SK-N-SH treated with all-trans-retinoic acid at 6 μM for 48 hours (cell line): ENCODE data around the gene MRPS14.
A peak's percentile ranks its signal among the peaks of the same experiment; 100 is the strongest.

Experiments used
- ATAC-seq: fragments of 200-7000 bp; cut with Tn5 transposase; 3 replicates; pipeline ENCODE4 v1.9.1; 2020; ENCODE audit warnings: mild to moderate bottlenecking, moderate library complexity
- ARNTL ChIP-seq: fragments of 450-650 bp; formaldehyde crosslinking; IDR thresholded peaks from 2 replicates; pipeline ENCODE4 v1.5.0; 2020; ENCODE audit warnings: low read depth, mild to moderate bottlenecking, moderate library complexity, borderline replicate concordance
- BACH2 ChIP-seq: fragments of 250-450 bp; sonication (Bioruptor Pico); IDR thresholded peaks from 2 replicates; pipeline ENCODE4 v1.9.0; 2021; ENCODE audit warnings: mild to moderate bottlenecking, borderline replicate concordance
- CSDC2 ChIP-seq: fragments of 250-450 bp; sonication (Bioruptor Pico); IDR thresholded peaks from 2 replicates; pipeline ENCODE4 v1.5.0; 2020; ENCODE audit warnings: mild to moderate bottlenecking, moderate library complexity
- ESRRG ChIP-seq: fragments of 250-450 bp; sonication (Bioruptor Pico); IDR thresholded peaks from 2 replicates; pipeline ENCODE4 v1.6.1; 2021; ENCODE audit warnings: mild to moderate bottlenecking
- GLIS3 ChIP-seq: fragments of 250-450 bp; sonication (Bioruptor Pico); IDR thresholded peaks from 2 replicates; pipeline ENCODE4 v1.5.0; 2020; ENCODE audit warnings: mild to moderate bottlenecking, moderate library complexity
- ISL1 ChIP-seq: fragments of 250-450 bp; sonication (Bioruptor Pico); IDR thresholded peaks from 2 replicates; pipeline ENCODE4 v2.1.2; 2022; ENCODE audit warnings: mild to moderate bottlenecking, moderate library complexity
- OSR1 ChIP-seq: fragments of 250-450 bp; sonication (Bioruptor Pico); IDR thresholded peaks from 2 replicates; pipeline ENCODE4 v1.8.0; 2022; ENCODE audit warnings: moderate library complexity, mild to moderate bottlenecking, inconsistent platforms
- PPARA ChIP-seq: fragments of 250-450 bp; sonication (Bioruptor Pico); IDR thresholded peaks from 2 replicates; pipeline ENCODE4 v1.5.0; 2020; ENCODE audit warnings: mild to moderate bottlenecking, borderline replicate concordance
- RARB ChIP-seq: fragments of 250-450 bp; sonication (Bioruptor Pico); IDR thresholded peaks from 2 replicates; pipeline ENCODE4 v1.8.0; 2021; ENCODE audit warnings: mild to moderate bottlenecking, moderate library complexity
- SNAI2 ChIP-seq: fragments of 250-450 bp; sonication (Bioruptor Pico); IDR thresholded peaks from 2 replicates; pipeline ENCODE4 v1.5.0; 2020; ENCODE audit warnings: mild to moderate bottlenecking, moderate library complexity
- TCF4 ChIP-seq: fragments of 250-450 bp; sonication (Bioruptor Pico); IDR thresholded peaks from 2 replicates; pipeline ENCODE4 v1.8.0; 2021; ENCODE audit warnings: mild to moderate bottlenecking, moderate library complexity, borderline replicate concordance
- TOX ChIP-seq: fragments of 250-450 bp; sonication (Bioruptor Pico); IDR thresholded peaks from 2 replicates; pipeline ENCODE4 v1.8.0; 2021; ENCODE audit warnings: mild to moderate bottlenecking, moderate library complexity, borderline replicate concordance
- ZC3H10 ChIP-seq: fragments of 250-450 bp; sonication (Bioruptor Pico); IDR thresholded peaks from 2 replicates; pipeline ENCODE4 v1.5.1; 2021; ENCODE audit warnings: mild to moderate bottlenecking, moderate library complexity
- ZFP3 ChIP-seq: fragments of 250-450 bp; sonication (Bioruptor Pico); IDR thresholded peaks from 2 replicates; pipeline ENCODE4 v1.5.0; 2020; ENCODE audit warnings: mild to moderate bottlenecking, moderate library complexity
- ZFP30 ChIP-seq: fragments of 450-650 bp; formaldehyde crosslinking; IDR thresholded peaks from 2 replicates; pipeline ENCODE4 v1.5.0; 2022; ENCODE audit warnings: mild to moderate bottlenecking, moderate library complexity
- ZNF565 ChIP-seq: fragments of 450-650 bp; formaldehyde crosslinking; conservative IDR thresholded peaks from 2 replicates; pipeline ENCODE4 v1.5.0; 2020; ENCODE audit warnings: low read depth, mild to moderate bottlenecking, moderate library complexity
- ZNF70 ChIP-seq: fragments of 450-650 bp; formaldehyde crosslinking; IDR thresholded peaks from 2 replicates; pipeline ENCODE4 v1.5.0; 2020; ENCODE audit warnings: mild to moderate bottlenecking, moderate library complexity
- ZNF8 ChIP-seq: fragments of 450-650 bp; formaldehyde crosslinking; IDR thresholded peaks from 2 replicates; pipeline ENCODE4 v1.5.0; 2020; ENCODE audit warnings: mild to moderate bottlenecking, moderate library complexity
- TF ChIP-seq, protein P1 (sequence below): fragments of 250-450 bp; sonication (Bioruptor Pico); IDR thresholded peaks from 2 replicates; pipeline ENCODE4 v1.5.0; 2020; ENCODE audit warnings: mild to moderate bottlenecking, moderate library complexity
- TF ChIP-seq, protein P2 (sequence below): fragments of 250-450 bp; sonication (Bioruptor Pico); IDR thresholded peaks from 2 replicates; pipeline ENCODE4 v1.8.0; 2021; ENCODE audit warnings: low read depth, mild to moderate bottlenecking, moderate library complexity, borderline replicate concordance
- TF ChIP-seq, protein P3 (sequence below): fragments of 250-450 bp; sonication (Bioruptor Pico); IDR thresholded peaks from 2 replicates; pipeline ENCODE4 v1.5.1; 2021; ENCODE audit warnings: mild to moderate bottlenecking, moderate library complexity
- TF ChIP-seq, protein P4 (sequence below): fragments of 250-450 bp; sonication (Bioruptor Pico); IDR thresholded peaks from 2 replicates; pipeline ENCODE4 v1.8.0; 2020; ENCODE audit warnings: mild to moderate bottlenecking, moderate library complexity, borderline replicate concordance
- TF ChIP-seq, protein P5 (sequence below): fragments of 250-450 bp; sonication (Bioruptor Pico); IDR thresholded peaks from 2 replicates; pipeline ENCODE4 v1.5.1; 2020; ENCODE audit warnings: low read depth, mild to moderate bottlenecking, moderate library complexity

MRPS14 gene

DNA sequence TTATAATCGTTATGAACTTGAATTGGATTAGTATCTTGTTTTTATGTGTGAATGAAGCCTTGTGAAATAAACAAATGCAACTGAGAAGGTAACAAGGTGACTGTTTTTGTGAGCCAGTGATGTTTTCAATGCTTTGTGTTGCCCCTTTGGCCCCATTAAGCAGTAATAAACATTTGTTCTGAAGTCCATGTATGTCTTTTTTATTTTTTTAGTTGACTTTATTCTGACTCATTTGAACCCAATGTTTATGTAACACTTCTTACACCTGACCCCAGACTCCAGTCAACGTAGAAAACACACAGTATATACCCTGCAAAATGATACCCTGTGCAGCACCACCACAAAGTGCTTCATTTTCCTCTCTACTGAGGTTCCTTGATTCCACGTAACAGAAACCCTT is 28.1 kb downstream of the MRPS14 start (continued):
- TF ChIP-seq, protein P1, sequence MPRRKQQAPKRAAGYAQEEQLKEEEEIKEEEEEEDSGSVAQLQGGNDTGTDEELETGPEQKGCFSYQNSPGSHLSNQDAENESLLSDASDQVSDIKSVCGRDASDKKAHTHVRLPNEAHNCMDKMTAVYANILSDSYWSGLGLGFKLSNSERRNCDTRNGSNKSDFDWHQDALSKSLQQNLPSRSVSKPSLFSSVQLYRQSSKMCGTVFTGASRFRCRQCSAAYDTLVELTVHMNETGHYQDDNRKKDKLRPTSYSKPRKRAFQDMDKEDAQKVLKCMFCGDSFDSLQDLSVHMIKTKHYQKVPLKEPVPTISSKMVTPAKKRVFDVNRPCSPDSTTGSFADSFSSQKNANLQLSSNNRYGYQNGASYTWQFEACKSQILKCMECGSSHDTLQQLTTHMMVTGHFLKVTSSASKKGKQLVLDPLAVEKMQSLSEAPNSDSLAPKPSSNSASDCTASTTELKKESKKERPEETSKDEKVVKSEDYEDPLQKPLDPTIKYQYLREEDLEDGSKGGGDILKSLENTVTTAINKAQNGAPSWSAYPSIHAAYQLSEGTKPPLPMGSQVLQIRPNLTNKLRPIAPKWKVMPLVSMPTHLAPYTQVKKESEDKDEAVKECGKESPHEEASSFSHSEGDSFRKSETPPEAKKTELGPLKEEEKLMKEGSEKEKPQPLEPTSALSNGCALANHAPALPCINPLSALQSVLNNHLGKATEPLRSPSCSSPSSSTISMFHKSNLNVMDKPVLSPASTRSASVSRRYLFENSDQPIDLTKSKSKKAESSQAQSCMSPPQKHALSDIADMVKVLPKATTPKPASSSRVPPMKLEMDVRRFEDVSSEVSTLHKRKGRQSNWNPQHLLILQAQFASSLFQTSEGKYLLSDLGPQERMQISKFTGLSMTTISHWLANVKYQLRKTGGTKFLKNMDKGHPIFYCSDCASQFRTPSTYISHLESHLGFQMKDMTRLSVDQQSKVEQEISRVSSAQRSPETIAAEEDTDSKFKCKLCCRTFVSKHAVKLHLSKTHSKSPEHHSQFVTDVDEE (CRISPR knock-in tag), result no peak
- TF ChIP-seq ESRRG (CRISPR knock-in tag) (no peak), ZNF565 (CRISPR knock-in tag) (no peak), SNAI2 (CRISPR knock-in tag) (no peak), ZNF70 (CRISPR knock-in tag) (no peak), CSDC2 (no peak), OSR1 (CRISPR knock-in tag) (no peak), ZC3H10 (CRISPR knock-in tag) (no peak)

DNA sequence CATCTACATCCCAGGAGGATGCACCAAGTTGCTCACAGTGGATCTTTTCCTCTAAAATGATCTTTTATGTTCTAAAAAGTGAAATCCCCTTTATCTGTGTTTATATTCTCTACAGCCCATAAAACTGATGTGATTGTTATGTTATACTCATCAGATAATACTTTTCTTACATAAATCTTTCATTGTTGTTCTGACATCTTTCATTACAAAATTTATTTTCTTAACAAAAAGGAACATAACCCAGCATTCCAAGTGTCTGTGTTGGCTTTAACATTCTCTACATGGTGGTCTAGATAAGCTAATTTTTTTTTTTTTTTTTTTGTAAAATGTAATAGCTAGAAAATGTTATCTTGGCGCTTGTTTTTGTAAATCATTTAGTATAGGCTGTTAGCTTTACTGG is 31.8 kb downstream of the MRPS14 start:
- no peak for ATAC-seq

DNA sequence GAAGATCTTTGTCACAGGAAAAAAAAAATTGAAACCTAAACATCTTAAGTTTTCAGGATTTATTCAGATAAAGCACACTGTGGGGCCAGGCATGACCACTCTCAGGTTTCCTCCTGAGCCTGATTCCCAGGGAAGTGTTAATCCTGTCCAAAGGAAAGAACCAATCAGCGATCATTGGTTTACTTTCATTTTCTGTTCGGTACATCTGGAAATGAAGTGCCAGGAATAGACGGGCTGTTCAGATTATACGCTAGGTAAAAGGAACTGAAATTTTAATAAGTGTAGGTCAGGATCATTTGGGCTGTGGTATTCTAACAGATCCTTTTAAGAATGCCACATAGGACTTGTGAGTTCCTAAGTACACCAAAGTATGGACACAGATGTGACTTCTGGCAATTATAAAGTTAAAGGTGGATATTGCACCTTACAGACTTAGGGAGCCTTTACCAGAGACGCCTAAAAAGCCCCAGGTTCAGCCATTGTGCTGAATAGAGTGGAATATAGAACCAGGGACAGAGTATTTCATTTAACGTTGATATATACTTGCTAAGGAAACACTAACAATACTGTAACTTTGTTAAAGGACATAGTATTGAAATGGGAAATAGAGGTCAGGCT is 32.7 kb downstream of the MRPS14 start:
- peak; percentile 90 for ATAC-seq

More for the DNA sequence above, 31.8 kb downstream of the MRPS14 start:
- TF ChIP-seq ZC3H10 (CRISPR knock-in tag) (no peak), ZNF565 (CRISPR knock-in tag) (no peak), ZFP3 (CRISPR knock-in tag) (no peak), GLIS3 (CRISPR knock-in tag) (no peak), OSR1 (CRISPR knock-in tag) (no peak), ESRRG (CRISPR knock-in tag) (no peak)
- TF ChIP-seq, protein P2, sequence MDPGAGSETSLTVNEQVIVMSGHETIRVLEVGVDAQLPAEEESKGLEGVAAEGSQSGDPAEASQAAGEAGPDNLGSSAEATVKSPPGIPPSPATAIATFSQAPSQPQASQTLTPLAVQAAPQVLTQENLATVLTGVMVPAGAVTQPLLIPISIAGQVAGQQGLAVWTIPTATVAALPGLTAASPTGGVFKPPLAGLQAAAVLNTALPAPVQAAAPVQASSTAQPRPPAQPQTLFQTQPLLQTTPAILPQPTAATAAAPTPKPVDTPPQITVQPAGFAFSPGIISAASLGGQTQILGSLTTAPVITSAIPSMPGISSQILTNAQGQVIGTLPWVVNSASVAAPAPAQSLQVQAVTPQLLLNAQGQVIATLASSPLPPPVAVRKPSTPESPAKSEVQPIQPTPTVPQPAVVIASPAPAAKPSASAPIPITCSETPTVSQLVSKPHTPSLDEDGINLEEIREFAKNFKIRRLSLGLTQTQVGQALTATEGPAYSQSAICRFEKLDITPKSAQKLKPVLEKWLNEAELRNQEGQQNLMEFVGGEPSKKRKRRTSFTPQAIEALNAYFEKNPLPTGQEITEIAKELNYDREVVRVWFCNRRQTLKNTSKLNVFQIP, result no peak

More for the DNA sequence above, 32.7 kb downstream of the MRPS14 start:
- no peak for TF ChIP-seq ISL1 (CRISPR knock-in tag)
- TF ChIP-seq TCF4, result no peak
- TF ChIP-seq PPARA (CRISPR knock-in tag), result no peak
- no peak for TF ChIP-seq RARB
- TF ChIP-seq OSR1 (CRISPR knock-in tag), result no peak
- TF ChIP-seq, protein P2, result no peak
- no peak for TF ChIP-seq ARNTL (CRISPR knock-in tag)
- TF ChIP-seq, protein P3, sequence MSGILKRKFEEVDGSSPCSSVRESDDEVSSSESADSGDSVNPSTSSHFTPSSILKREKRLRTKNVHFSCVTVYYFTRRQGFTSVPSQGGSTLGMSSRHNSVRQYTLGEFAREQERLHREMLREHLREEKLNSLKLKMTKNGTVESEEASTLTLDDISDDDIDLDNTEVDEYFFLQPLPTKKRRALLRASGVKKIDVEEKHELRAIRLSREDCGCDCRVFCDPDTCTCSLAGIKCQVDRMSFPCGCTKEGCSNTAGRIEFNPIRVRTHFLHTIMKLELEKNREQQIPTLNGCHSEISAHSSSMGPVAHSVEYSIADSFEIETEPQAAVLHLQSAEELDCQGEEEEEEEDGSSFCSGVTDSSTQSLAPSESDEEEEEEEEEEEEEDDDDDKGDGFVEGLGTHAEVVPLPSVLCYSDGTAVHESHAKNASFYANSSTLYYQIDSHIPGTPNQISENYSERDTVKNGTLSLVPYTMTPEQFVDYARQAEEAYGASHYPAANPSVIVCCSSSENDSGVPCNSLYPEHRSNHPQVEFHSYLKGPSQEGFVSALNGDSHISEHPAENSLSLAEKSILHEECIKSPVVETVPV (CRISPR knock-in tag), result no peak
- TF ChIP-seq TOX, result no peak
- TF ChIP-seq, protein P4, sequence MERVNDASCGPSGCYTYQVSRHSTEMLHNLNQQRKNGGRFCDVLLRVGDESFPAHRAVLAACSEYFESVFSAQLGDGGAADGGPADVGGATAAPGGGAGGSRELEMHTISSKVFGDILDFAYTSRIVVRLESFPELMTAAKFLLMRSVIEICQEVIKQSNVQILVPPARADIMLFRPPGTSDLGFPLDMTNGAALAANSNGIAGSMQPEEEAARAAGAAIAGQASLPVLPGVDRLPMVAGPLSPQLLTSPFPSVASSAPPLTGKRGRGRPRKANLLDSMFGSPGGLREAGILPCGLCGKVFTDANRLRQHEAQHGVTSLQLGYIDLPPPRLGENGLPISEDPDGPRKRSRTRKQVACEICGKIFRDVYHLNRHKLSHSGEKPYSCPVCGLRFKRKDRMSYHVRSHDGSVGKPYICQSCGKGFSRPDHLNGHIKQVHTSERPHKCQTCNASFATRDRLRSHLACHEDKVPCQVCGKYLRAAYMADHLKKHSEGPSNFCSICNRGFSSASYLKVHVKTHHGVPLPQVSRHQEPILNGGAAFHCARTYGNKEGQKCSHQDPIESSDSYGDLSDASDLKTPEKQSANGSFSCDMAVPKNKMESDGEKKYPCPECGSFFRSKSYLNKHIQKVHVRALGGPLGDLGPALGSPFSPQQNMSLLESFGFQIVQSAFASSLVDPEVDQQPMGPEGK (CRISPR knock-in tag), result no peak
- TF ChIP-seq SNAI2 (CRISPR knock-in tag), result no peak
- TF ChIP-seq ESRRG (CRISPR knock-in tag), result no peak
- TF ChIP-seq, protein P1 (CRISPR knock-in tag), result no peak
- no peak for TF ChIP-seq BACH2 (CRISPR knock-in tag)
- no peak for TF ChIP-seq ZFP30 (CRISPR knock-in tag)
- no peak for TF ChIP-seq ZNF565 (CRISPR knock-in tag)
- no peak for TF ChIP-seq ZNF70 (CRISPR knock-in tag)
- TF ChIP-seq, protein P5, sequence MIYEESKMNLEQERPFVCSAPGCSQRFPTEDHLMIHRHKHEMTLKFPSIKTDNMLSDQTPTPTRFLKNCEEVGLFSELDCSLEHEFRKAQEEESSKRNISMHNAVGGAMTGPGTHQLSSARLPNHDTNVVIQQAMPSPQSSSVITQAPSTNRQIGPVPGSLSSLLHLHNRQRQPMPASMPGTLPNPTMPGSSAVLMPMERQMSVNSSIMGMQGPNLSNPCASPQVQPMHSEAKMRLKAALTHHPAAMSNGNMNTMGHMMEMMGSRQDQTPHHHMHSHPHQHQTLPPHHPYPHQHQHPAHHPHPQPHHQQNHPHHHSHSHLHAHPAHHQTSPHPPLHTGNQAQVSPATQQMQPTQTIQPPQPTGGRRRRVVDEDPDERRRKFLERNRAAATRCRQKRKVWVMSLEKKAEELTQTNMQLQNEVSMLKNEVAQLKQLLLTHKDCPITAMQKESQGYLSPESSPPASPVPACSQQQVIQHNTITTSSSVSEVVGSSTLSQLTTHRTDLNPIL (CRISPR knock-in tag), result no peak
- TF ChIP-seq ZNF8 (CRISPR knock-in tag), result no peak
- TF ChIP-seq ZC3H10 (CRISPR knock-in tag), result no peak
